ENCODE results near the gene TIMM44. TPM values are rescaled to one million over a fixed set of nuclear protein-coding genes. Genes with fewer than 3 reads are reported as not detected.
"Not testable (repeated sequence)": the region's sequence is repeated elsewhere in the genome, so short reads cannot be mapped to it uniquely, and the experiment has no call there.

The TIMM44 gene
- total RNA-seq, 1 donor from 2014 or later: 88.3 TPM

- DNase-seq (ENCODE audit: low read depth): no peak
These were observed 33.7 kb upstream of the TIMM44 start for GRCh38 chr19:7977021-7977722.

- DNase-seq (ENCODE audit: low read depth): no peak
These were observed 33.0 kb upstream of the TIMM44 start for GRCh38 chr19:7976461-7976860.

GRCh38 chr19:7975037-7975436, 31.6 kb upstream of the TIMM44 start:
- DNase-seq (ENCODE audit: low read depth): no peak

- no peak for DNase-seq (ENCODE audit: low read depth)
These were observed 30.4 kb upstream of the TIMM44 start for GRCh38 chr19:7973883-7974282.

GRCh38 chr19:7971553-7972520, 28.4 kb upstream of the TIMM44 start:
- no peak for DNase-seq (ENCODE audit: low read depth)

- DNase-seq (ENCODE audit: low read depth): peak; percentile 50
These were observed 27.4 kb upstream of the TIMM44 start for GRCh38 chr19:7970716-7971448.

GRCh38 chr19:7969555-7969939, 26.1 kb upstream of the TIMM44 start:
- no peak for DNase-seq (ENCODE audit: low read depth)

GRCh38 chr19:7968796-7969554, 25.5 kb upstream of the TIMM44 start:
- DNase-seq (ENCODE audit: low read depth): peak; percentile 19

GRCh38 chr19:7968008-7968795, 24.7 kb upstream of the TIMM44 start:
- no peak for DNase-seq (ENCODE audit: low read depth)

GRCh38 chr19:7965921-7966665, 22.6 kb upstream of the TIMM44 start:
- DNase-seq (ENCODE audit: low read depth): no peak

GRCh38 chr19:7965259-7965841, 21.9 kb upstream of the TIMM44 start:
- no peak for DNase-seq (ENCODE audit: low read depth)

GRCh38 chr19:7963566-7963965, 20.1 kb upstream of the TIMM44 start:
- DNase-seq (ENCODE audit: low read depth): no peak

- no peak for DNase-seq (ENCODE audit: low read depth)
These were observed 19.3 kb upstream of the TIMM44 start for GRCh38 chr19:7962644-7963268.

- DNase-seq (ENCODE audit: low read depth): no peak
These were observed 18.6 kb upstream of the TIMM44 start for GRCh38 chr19:7961920-7962626.

- not testable (repeated sequence) for DNase-seq (ENCODE audit: low read depth)
These were observed 17.6 kb upstream of the TIMM44 start for GRCh38 chr19:7961082-7961481.

GRCh38 chr19:7959211-7959610, 15.7 kb upstream of the TIMM44 start:
- DNase-seq (ENCODE audit: low read depth): no peak

- DNase-seq (ENCODE audit: low read depth): no peak
These were observed 12.2 kb upstream of the TIMM44 start for GRCh38 chr19:7955696-7956095.

GRCh38 chr19:7953576-7953975, 10.1 kb upstream of the TIMM44 start:
- no peak for DNase-seq (ENCODE audit: low read depth)

Data from myocyte (in vitro differentiated cells).